ENCODE measurements around the gene NR1D1.

Gene NR1D1

GRCh38 chr17:40062329-40063186 lies 37.8 kb downstream of the NR1D1 start, which contains the start of gene THRA:
Gene THRA (plus strand): TSS chr17:40062965. CDS start chr17:40074489, 11,524 bp downstream.
- DNase-seq (ENCODE audit: low read depth) = no peak

GRCh38 chr17:40061609-40062038 lies 38.8 kb downstream of the NR1D1 start:
- no peak for DNase-seq (ENCODE audit: low read depth)

- no peak for DNase-seq (ENCODE audit: low read depth)
Measured at GRCh38 chr17:40060887-40061608, 39.3 kb downstream of the NR1D1 start.

- no peak for DNase-seq (ENCODE audit: low read depth)
Measured at GRCh38 chr17:40059729-40060475, 40.5 kb downstream of the NR1D1 start.

- DNase-seq (ENCODE audit: low read depth) = no peak
Measured at GRCh38 chr17:40058865-40059264, 41.5 kb downstream of the NR1D1 start.

- no peak for DNase-seq (ENCODE audit: low read depth)
Measured at GRCh38 chr17:40058186-40058784, 42.1 kb downstream of the NR1D1 start.

- DNase-seq (ENCODE audit: low read depth) = no peak
Measured at GRCh38 chr17:40056379-40057015, 43.9 kb downstream of the NR1D1 start.
